Measurements from ENCODE around the gene EXOC5. TPM values are rescaled to one million over a fixed set of nuclear protein-coding genes. Genes with fewer than 3 reads are reported as not detected.

The EXOC5 gene
- total RNA-seq, 4 donors from 2014 or later = 31.4 to 38.5 (median 38.0) TPM

GRCh38 chr14:57171363-57171762 is 97.3 kb downstream of the EXOC5 start:
- Histone ChIP-seq H3K36me3 (no peaks in the 10 kb centered on the region), H3K4me1 (peaks cover 0 to 6% (median 0%) of the 10 kb centered on the region in 3 donors), H3K27ac (no peak overlapping the region), H3K27me3 (peaks cover 0 to 9% (median 0%) of the 10 kb centered on the region in 4 donors), H3K9me3 (no peaks in the 10 kb centered on the region), H3K4me3 (no peak overlapping the region)
- WGBS, 2 donors = 45 to 51% methylated on average over 5 of the region's 5 CpGs
- intact Hi-C loops (cut with DNase I) = no loop called here
- TF ChIP-seq, protein P1, sequence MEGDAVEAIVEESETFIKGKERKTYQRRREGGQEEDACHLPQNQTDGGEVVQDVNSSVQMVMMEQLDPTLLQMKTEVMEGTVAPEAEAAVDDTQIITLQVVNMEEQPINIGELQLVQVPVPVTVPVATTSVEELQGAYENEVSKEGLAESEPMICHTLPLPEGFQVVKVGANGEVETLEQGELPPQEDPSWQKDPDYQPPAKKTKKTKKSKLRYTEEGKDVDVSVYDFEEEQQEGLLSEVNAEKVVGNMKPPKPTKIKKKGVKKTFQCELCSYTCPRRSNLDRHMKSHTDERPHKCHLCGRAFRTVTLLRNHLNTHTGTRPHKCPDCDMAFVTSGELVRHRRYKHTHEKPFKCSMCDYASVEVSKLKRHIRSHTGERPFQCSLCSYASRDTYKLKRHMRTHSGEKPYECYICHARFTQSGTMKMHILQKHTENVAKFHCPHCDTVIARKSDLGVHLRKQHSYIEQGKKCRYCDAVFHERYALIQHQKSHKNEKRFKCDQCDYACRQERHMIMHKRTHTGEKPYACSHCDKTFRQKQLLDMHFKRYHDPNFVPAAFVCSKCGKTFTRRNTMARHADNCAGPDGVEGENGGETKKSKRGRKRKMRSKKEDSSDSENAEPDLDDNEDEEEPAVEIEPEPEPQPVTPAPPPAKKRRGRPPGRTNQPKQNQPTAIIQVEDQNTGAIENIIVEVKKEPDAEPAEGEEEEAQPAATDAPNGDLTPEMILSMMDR (IDR thresholded peaks at IDR 0.05) = no peak
- TF ChIP-seq POLR2A (IDR thresholded peaks at IDR 0.05) = no peak
- no peak for DNase-seq

DNA sequence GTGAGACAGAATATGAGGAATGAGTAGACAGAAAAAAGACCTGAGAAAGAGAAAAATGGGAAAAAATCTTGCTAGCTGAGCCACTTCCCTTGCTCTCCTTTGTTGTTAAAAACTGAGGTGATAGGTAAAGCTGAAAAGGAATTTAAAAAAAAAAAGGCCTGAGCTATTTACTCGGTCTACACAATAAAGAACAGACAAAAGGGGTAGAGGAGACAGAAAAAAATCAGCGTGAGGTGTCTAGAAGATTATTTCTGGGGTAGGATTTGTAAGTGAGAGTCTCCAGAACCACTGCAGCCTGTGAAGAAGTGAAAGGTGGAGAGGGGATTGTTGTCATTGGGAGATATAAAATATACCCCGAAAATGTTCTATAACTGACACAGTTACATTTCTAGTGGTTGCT is 98.8 kb downstream of the EXOC5 start:
- H3K4me3 ChIP-seq = no peak overlapping the region
- H3K9me3 ChIP-seq = no peaks in the 10 kb centered on the region
- peaks cover 0 to 6% (median 0%) of the 10 kb centered on the region in 3 donors for H3K4me1 ChIP-seq
- DNase-seq = no peak
- no peaks in the 10 kb centered on the region for H3K36me3 ChIP-seq
- H3K27me3 ChIP-seq = peaks cover 0 to 2% (median 0%) of the 10 kb centered on the region in 4 donors
- 72 to 86% methylated on average over 3 of the region's 3 CpGs for WGBS, 2 donors
- TF ChIP-seq, protein P1 (IDR thresholded peaks at IDR 0.05) = no peak
- no peak for TF ChIP-seq POLR2A (IDR thresholded peaks at IDR 0.05)
- intact Hi-C loops (cut with DNase I) = no loop called here
- H3K27ac ChIP-seq = no peak overlapping the region

- no peak for DNase-seq
- no peak for TF ChIP-seq POLR2A (IDR thresholded peaks at IDR 0.05)
- TF ChIP-seq, protein P1 (IDR thresholded peaks at IDR 0.05) = no peak
Measured at GRCh38 chr14:57168138-57168679, 100.5 kb downstream of the EXOC5 start.

GRCh38 chr14:57161583-57162234 is 107.0 kb downstream of the EXOC5 start:
- intact Hi-C loops (cut with DNase I) = no loop called here
- no peak for DNase-seq
- no peaks in the 10 kb centered on the region for H3K4me1 ChIP-seq
- no peak overlapping the region for H3K27ac ChIP-seq
- no peak for TF ChIP-seq POLR2A (IDR thresholded peaks at IDR 0.05)
- TF ChIP-seq, protein P1 (IDR thresholded peaks at IDR 0.05) = no peak
- 57 to 69% methylated on average over 8 of the region's 8 CpGs for WGBS, 2 donors
- no peaks in the 10 kb centered on the region for H3K36me3 ChIP-seq
- H3K4me3 ChIP-seq = no peak overlapping the region
- H3K9me3 ChIP-seq = no peaks in the 10 kb centered on the region
- H3K27me3 ChIP-seq = peaks cover 0 to 12% (median 0%) of the 10 kb centered on the region in 4 donors

More at GRCh38 chr14:57168138-57168679, 100.5 kb downstream of the EXOC5 start:
- intact Hi-C loops (cut with DNase I) = no loop called here
- WGBS, 2 donors = 68 to 75% methylated on average over 2 of the region's 2 CpGs
- no peaks in the 10 kb centered on the region for H3K36me3 ChIP-seq
- H3K4me3 ChIP-seq = no peak overlapping the region
- no peaks in the 10 kb centered on the region for H3K27me3 ChIP-seq
- H3K27ac ChIP-seq = no peak overlapping the region
- H3K9me3 ChIP-seq = no peaks in the 10 kb centered on the region
- peaks cover 0 to 6% (median 0%) of the 10 kb centered on the region in 3 donors for H3K4me1 ChIP-seq

DNA sequence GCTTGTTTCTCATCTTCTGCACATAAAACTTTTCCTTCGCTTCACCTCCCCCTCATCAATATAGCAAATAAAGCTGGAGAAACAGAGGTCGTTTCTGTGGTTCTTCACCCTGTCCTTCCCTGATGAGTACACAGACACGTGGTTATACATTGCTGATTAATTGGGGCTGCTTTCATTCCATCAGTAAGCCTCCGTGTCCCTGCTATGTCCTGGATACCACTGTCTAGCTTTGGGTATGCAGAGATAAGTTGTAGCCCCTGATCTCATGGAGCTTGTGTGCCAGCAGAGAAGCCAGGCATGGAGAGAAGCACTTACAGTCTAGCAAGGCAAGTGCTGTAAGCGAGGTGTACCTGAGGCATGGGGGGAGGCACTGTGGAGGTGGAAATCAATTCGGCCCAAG is 108.4 kb downstream of the EXOC5 start:
- Histone ChIP-seq H3K27ac (no peak overlapping the region), H3K4me1 (no peaks in the 10 kb centered on the region), H3K4me3 (no peak overlapping the region), H3K27me3 (peaks cover 0 to 12% (median 0%) of the 10 kb centered on the region in 4 donors), H3K36me3 (no peaks in the 10 kb centered on the region), H3K9me3 (no peaks in the 10 kb centered on the region)
- no peak for DNase-seq
- 70 to 73% methylated on average over 4 to 6 of the region's 6 CpGs for WGBS, 2 donors
- intact Hi-C loops (cut with DNase I) = no loop called here
- TF ChIP-seq, protein P1 (IDR thresholded peaks at IDR 0.05) = no peak
- TF ChIP-seq POLR2A (IDR thresholded peaks at IDR 0.05) = no peak
